Large intestine (tissue), 3 donors: ENCODE results near the gene FOCAD. TPM values are rescaled to one million over a fixed set of nuclear protein-coding genes. Genes with fewer than 3 reads are reported as not detected.
A peak's percentile ranks its signal among the peaks of the same experiment; 100 is the strongest.
"Not testable (repeated sequence)": the region's sequence is repeated elsewhere in the genome, so short reads cannot be mapped to it uniquely, and the experiment has no call there.

Experiments used
- DNase-seq, 2 donors: peaks; one replicate each; pipeline versions ENCODE4 v3.0.0 to v3.0.0-alpha.2; 2013
- H3K27ac ChIP-seq: one replicate; pipeline ENCODE4 v1.5.1; 2013; ENCODE audit warnings: low read length
- H3K27me3 ChIP-seq: 2 replicates; pipeline ENCODE4 v1.6.1; 2013; ENCODE audit warnings: low read length; ENCODE audit not compliant: control insufficient read depth, insufficient read depth
- H3K36me3 ChIP-seq: 2 replicates; pipeline ENCODE4 v1.6.1; 2013; ENCODE audit warnings: low read length; ENCODE audit not compliant: control insufficient read depth, insufficient read depth
- H3K4me1 ChIP-seq: one replicate; pipeline ENCODE4 v1.6.1; 2013; ENCODE audit warnings: low read length; ENCODE audit not compliant: control insufficient read depth, insufficient read depth
- H3K4me3 ChIP-seq: one replicate; pipeline ENCODE4 v1.5.1; 2013; ENCODE audit warnings: low read length
- H3K9me3 ChIP-seq: one replicate; pipeline ENCODE4 v1.6.1; 2013; ENCODE audit warnings: mild to moderate bottlenecking, low read depth, low read length, moderate library complexity; ENCODE audit not compliant: control insufficient read depth
- WGBS: methylation state at CpG from one replicate; pipeline ENCODE4 v1.1.5; 2013; ENCODE audit warnings: low lambda C conversion rate; ENCODE audit not compliant: insufficient coverage; 5-methylcytosine and 5-hydroxymethylcytosine counted together
- polyA plus RNA-seq: library from polyadenylated mRNA; unstranded; fragments of 120-200 nt; gene quantifications from one replicate; pipeline ENCODE4 v1.2.1, GENCODE V29; 2013

The FOCAD gene
- polyA plus RNA-seq, 1 donor, result 16.1 TPM

DNA sequence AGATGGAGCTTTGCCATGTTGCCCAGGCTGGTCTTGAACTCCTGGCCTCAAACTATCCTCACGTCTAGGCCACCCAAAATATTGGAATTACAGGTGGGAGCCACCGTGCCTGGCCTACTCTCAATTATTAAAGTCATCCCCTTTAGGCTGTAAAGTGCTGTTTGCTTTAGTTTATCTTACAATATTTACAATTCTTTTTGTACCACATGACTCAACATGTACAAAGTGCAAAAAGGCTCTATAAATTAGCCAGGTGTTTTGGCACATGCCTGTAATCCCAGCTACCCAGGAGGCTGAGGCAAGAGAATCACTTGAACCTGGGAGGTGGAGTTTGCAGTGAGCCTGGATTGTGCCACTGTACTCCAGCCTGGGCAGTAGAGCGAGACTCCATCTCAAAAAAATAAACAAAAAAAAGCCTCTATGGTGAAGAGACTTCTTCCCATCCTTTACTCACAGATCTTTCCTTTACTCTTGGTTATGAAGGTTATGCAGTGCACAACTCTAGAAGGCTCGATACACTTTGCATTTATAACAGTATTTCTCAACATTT lies 33.2 kb upstream of the FOCAD start:
- Histone ChIP-seq H3K36me3 (no peaks in the 10 kb centered on the region), H3K4me1 (peaks cover 3% of the 10 kb centered on the region), H3K27ac (no peak overlapping the region), H3K9me3 (no peaks in the 10 kb centered on the region), H3K27me3 (no peaks in the 10 kb centered on the region), H3K4me3 (no peak overlapping the region)
- peak; percentile 32 to 78 for DNase-seq
- WGBS, result 53% methylated on average over 3 of the region's 4 CpGs

DNA sequence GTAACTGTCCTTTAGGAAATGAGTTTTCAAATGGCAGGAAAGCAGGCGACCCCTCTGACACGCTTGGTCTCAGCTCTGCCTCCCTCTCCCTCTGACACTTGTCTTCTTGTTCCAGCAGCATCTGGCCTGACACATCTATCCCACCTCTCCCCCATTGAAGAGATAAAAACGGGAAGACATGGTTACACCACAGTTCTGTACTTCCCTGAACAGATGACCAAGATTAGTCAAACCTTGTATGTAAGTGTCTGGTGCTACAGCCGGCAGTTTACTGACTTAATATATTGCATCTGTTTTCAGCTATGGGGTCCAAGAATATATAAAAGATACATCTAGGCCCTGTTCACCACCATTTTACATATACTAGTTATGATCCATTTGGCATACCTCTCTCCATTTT lies 32.1 kb upstream of the FOCAD start:
- Histone ChIP-seq H3K27ac (no peak overlapping the region), H3K9me3 (no peaks in the 10 kb centered on the region), H3K4me1 (peaks cover 3% of the 10 kb centered on the region), H3K4me3 (no peak overlapping the region), H3K36me3 (no peaks in the 10 kb centered on the region), H3K27me3 (no peaks in the 10 kb centered on the region)
- DNase-seq, result no peak
- WGBS, result no CpG with 5 or more reads among the region's 4 CpGs

GRCh38 chr9:20658246-20658667 lies 25.8 kb upstream of the FOCAD start:
- not testable (repeated sequence) for H3K27me3 ChIP-seq, DNase-seq, H3K4me1 ChIP-seq, H3K9me3 ChIP-seq, H3K36me3 ChIP-seq
- no CpG with 5 or more reads among the region's 27 CpGs for WGBS
- H3K4me3 ChIP-seq, result peak overlapping the region; percentile 54
- H3K27ac ChIP-seq, result peak overlapping the region; percentile 60

- peak overlapping the region; percentile 54 for H3K4me3 ChIP-seq
- WGBS, result 100% methylated on average over 2 of the region's 13 CpGs
- no peaks in the 10 kb centered on the region for H3K9me3 ChIP-seq
- DNase-seq, result peak in 1 of 2 donors; percentile 50
- no peaks in the 10 kb centered on the region for H3K4me1 ChIP-seq
- H3K36me3 ChIP-seq, result no peaks in the 10 kb centered on the region
- no peaks in the 10 kb centered on the region for H3K27me3 ChIP-seq
- peak overlapping the region; percentile 60 for H3K27ac ChIP-seq
Measured at GRCh38 chr9:20658677-20659473, 25.2 kb upstream of the FOCAD start.

DNA sequence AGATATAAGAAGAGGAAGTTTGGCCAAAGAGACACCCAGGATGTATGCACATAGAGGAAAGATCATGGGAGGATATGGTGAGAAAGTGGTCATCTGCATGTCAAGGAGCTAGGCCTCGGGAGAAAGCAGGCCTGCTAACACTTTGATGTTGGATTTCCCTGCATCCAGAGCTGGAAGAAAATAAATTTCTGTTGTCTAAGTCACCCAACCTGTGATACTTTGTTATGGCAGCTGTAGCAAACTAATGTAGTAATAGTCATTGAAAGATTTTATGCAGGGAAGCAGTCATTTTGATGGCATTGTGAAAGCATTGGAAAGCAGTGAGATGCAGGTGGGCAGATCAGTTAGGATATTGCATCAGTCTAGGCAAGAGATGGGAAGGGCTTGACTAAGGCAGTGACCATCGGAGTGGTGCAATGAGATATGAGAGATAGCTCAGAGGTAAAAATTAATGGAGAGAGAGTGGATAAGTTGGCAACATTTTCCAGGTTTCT lies 24.5 kb upstream of the FOCAD start:
- Histone ChIP-seq H3K27ac (no peak overlapping the region), H3K27me3 (no peaks in the 10 kb centered on the region), H3K4me1 (no peaks in the 10 kb centered on the region), H3K4me3 (no peak overlapping the region), H3K9me3 (no peaks in the 10 kb centered on the region), H3K36me3 (no peaks in the 10 kb centered on the region)
- DNase-seq, result no peak
- WGBS, result no CpG with 5 or more reads among the region's 2 CpGs

DNA sequence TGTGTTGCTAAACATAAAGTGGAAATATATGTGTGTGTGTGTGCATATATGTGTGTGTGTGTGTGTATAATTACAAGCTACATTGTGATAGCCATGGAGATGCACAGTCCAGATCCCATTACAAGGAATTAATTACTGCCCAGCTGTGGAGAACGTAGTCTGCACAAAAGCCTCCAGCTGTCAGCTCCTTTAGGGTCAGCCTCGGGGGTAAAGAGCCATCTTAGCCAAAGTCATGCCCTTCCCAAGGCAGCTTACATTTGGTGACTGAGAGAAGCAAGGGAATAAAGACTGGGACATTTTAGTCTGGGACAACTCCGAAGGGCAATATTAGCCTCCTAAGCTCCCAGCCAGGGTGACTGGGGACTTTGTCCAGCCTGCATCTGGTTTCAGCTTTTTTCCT lies 21.9 kb upstream of the FOCAD start:
- Histone ChIP-seq H3K27ac (no peak overlapping the region), H3K27me3 (no peaks in the 10 kb centered on the region), H3K4me1 (no peaks in the 10 kb centered on the region), H3K9me3 (no peaks in the 10 kb centered on the region), H3K36me3 (no peaks in the 10 kb centered on the region), H3K4me3 (no peak overlapping the region)
- no peak for DNase-seq
- WGBS, result no CpG with 5 or more reads among the region's 3 CpGs

GRCh38 chr9:20663133-20663532 lies 20.9 kb upstream of the FOCAD start:
- DNase-seq, result no peak
- Histone ChIP-seq H3K4me3 (no peak overlapping the region), H3K9me3 (no peaks in the 10 kb centered on the region), H3K4me1 (no peaks in the 10 kb centered on the region), H3K27me3 (no peaks in the 10 kb centered on the region), H3K27ac (no peak overlapping the region), H3K36me3 (no peaks in the 10 kb centered on the region)
- no CpG with 5 or more reads among the region's 2 CpGs for WGBS

GRCh38 chr9:20664501-20664900 lies 19.6 kb upstream of the FOCAD start:
- no peaks in the 10 kb centered on the region for H3K27me3 ChIP-seq
- no peak for DNase-seq
- no peak overlapping the region for H3K4me3 ChIP-seq
- H3K4me1 ChIP-seq, result no peaks in the 10 kb centered on the region
- no peaks in the 10 kb centered on the region for H3K9me3 ChIP-seq
- WGBS, result no CpG with 5 or more reads among the region's 3 CpGs
- no peaks in the 10 kb centered on the region for H3K36me3 ChIP-seq
- H3K27ac ChIP-seq, result no peak overlapping the region

DNA sequence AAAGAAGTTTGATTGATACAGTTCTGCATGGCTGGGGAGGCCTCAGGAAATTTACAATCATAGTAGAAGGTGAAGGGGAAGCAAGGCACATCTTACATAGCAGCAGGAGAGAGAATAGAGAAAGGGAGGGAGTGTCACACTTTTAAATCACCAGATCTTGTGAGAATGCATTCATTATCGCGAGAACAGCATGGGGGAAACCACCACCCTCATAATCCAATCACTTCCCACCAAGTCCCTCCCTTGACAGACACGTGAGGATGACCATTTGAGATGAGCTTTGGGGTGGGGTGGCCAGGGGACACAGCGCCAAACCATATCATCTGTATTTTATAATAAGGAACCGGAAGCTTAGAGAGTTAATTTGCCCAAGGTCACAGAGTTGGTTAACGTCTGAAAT lies 13.7 kb upstream of the FOCAD start:
- no peak overlapping the region for H3K4me3 ChIP-seq
- H3K9me3 ChIP-seq, result no peaks in the 10 kb centered on the region
- no peak overlapping the region for H3K27ac ChIP-seq
- no peaks in the 10 kb centered on the region for H3K4me1 ChIP-seq
- 20% methylated on average over 1 of the region's 6 CpGs for WGBS
- no peak for DNase-seq
- H3K27me3 ChIP-seq, result no peaks in the 10 kb centered on the region
- H3K36me3 ChIP-seq, result no peaks in the 10 kb centered on the region

DNA sequence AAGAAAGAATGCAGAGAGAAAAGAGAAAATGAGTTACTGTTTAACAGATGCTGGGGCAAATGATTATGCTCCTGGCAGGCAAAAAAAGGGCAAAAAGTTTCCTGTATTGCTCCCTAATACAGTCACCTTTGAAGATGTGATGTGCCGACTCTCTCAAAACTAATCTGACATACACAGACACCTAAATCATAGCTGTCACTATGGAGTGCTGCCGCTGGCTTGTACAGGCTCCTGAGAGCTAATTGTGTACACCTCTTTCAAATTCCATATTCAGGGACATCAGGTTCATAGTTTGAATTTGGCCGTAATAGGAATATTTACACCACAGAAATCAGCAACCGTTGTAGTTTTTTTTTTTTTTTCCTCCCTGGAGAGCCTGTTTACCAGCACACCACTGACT lies 12.4 kb upstream of the FOCAD start:
- H3K36me3 ChIP-seq, result no peaks in the 10 kb centered on the region
- H3K9me3 ChIP-seq, result no peaks in the 10 kb centered on the region
- 80% methylated on average over 2 of the region's 4 CpGs for WGBS
- no peak overlapping the region for H3K4me3 ChIP-seq
- no peaks in the 10 kb centered on the region for H3K27me3 ChIP-seq
- no peak overlapping the region for H3K27ac ChIP-seq
- H3K4me1 ChIP-seq, result no peaks in the 10 kb centered on the region
- DNase-seq, result no peak

DNA sequence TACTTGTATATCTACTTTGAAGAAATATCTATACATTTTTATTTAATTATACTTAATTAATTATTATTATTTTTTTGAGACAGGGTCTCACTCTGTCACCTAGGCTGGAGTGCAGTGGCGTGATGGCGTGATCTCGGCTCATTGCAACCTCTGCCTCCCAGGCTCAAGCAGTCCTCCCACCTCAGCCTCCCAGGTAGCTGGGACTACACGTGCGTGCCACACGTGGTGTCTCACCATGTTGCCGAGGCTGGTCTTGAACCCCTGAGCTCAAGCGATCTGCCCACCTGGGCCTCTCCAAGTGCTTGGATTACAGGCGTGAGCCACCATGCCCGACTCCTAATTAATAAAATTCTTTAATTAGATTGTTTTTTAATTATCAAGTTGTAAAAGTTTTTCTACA lies 10.5 kb upstream of the FOCAD start:
- H3K4me3 ChIP-seq, H3K27me3 ChIP-seq, H3K36me3 ChIP-seq, H3K9me3 ChIP-seq, H3K27ac ChIP-seq, H3K4me1 ChIP-seq, DNase-seq: not testable (repeated sequence)
- 80% methylated on average over 1 of the region's 10 CpGs for WGBS
